RWPE2 (cell line): ENCODE results near the gene SORCS2.
A peak's percentile ranks its signal among the peaks of the same experiment; 100 is the strongest.

Experiments used
- ATAC-seq: fragments of 200-7000 bp; cut with Tn5 transposase; 3 replicates; pipeline ENCODE4 v1.9.1; 2021; ENCODE audit warnings: low read depth
- DNase-seq: peaks from one replicate; pipeline ENCODE4 v3.0.0-alpha.2; 2020; ENCODE audit warnings: low spot score
- H3K27ac ChIP-seq: fragments of 450-650 bp; 2 replicates; pipeline ENCODE4 v1.5.1; 2017; ENCODE audit warnings: mild to moderate bottlenecking; ENCODE audit not compliant: poor library complexity, severe bottlenecking
- H3K27me3 ChIP-seq: fragments of 250-450 bp; sonication (Bioruptor Pico); 2 replicates; pipeline ENCODE4 v1.5.1; 2021; ENCODE audit warnings: mild to moderate bottlenecking, moderate library complexity; ENCODE audit not compliant: insufficient read depth, poor library complexity, severe bottlenecking
- H3K36me3 ChIP-seq: fragments of 250-450 bp; sonication (Bioruptor Pico); 2 replicates; pipeline ENCODE4 v1.5.1; 2020; ENCODE audit warnings: low read depth, mild to moderate bottlenecking, moderate library complexity
- H3K4me1 ChIP-seq: fragments of 250-450 bp; sonication (Bioruptor Pico); 2 replicates; pipeline ENCODE4 v1.5.1; 2021; ENCODE audit warnings: mild to moderate bottlenecking, moderate library complexity; ENCODE audit not compliant: insufficient read depth, poor library complexity, severe bottlenecking
- H3K4me3 ChIP-seq: fragments of 250-450 bp; sonication (Bioruptor Pico); 2 replicates; pipeline ENCODE4 v1.5.1; 2021; ENCODE audit warnings: mild to moderate bottlenecking, moderate library complexity; ENCODE audit not compliant: severe bottlenecking
- H3K9me3 ChIP-seq: fragments of 250-450 bp; sonication (Bioruptor Pico); 2 replicates; pipeline ENCODE4 v1.5.1; 2021; ENCODE audit warnings: mild to moderate bottlenecking, moderate library complexity; ENCODE audit not compliant: severe bottlenecking
- TF ChIP-seq, protein P1 (sequence below): fragments of 450-650 bp; IDR thresholded peaks from one replicate; pipeline ENCODE4 v1.5.1; 2017; ENCODE audit warnings: mild to moderate bottlenecking, moderate library complexity; ENCODE audit not compliant: poor library complexity, severe bottlenecking

SORCS2 gene

DNA sequence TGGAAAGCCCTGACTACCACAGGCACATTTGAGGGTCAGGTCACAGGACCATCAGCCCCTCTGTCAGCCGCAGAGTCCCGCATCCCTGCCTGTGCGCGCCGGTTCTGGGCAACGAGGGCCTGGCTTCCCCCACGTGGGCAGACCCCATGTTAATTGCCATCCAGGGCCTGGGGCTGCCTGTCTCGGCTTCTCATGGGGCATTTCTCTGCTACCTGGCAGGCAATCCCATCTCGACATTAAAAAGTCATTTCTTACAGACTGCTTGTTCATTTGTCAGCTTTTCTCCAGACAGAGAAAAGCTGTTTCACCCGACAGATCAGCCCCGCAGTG is 45.6 kb upstream of the SORCS2 start:
- DNase-seq (no peak), ATAC-seq (no peak)
- Histone ChIP-seq H3K36me3 (no peaks in the 10 kb centered on the region), H3K4me1 (no peaks in the 10 kb centered on the region), H3K9me3 (no peaks in the 10 kb centered on the region), H3K27me3 (no peaks in the 10 kb centered on the region), H3K27ac (no peak overlapping the region), H3K4me3 (no peak overlapping the region)
- TF ChIP-seq, protein P1, sequence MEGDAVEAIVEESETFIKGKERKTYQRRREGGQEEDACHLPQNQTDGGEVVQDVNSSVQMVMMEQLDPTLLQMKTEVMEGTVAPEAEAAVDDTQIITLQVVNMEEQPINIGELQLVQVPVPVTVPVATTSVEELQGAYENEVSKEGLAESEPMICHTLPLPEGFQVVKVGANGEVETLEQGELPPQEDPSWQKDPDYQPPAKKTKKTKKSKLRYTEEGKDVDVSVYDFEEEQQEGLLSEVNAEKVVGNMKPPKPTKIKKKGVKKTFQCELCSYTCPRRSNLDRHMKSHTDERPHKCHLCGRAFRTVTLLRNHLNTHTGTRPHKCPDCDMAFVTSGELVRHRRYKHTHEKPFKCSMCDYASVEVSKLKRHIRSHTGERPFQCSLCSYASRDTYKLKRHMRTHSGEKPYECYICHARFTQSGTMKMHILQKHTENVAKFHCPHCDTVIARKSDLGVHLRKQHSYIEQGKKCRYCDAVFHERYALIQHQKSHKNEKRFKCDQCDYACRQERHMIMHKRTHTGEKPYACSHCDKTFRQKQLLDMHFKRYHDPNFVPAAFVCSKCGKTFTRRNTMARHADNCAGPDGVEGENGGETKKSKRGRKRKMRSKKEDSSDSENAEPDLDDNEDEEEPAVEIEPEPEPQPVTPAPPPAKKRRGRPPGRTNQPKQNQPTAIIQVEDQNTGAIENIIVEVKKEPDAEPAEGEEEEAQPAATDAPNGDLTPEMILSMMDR = no peak

DNA sequence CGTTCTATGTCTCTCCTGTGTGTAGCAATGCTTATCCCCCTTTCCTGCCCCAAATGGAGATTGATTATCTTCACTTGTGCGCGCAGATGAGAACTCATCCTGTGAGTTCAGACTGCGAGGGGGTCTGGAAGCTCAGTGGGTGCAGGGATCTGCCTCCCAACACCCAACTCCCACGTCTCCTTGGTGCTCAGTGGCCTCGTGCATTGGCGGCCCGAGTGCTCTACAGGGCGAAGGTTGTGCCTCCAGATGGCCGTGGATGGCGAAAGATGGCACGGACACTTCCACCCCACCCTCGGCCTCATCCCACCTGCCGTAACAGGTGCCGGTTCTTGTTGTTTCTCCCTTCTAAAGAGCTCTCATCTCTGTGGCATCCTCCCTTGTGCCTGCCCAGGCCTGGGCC is 45.1 kb upstream of the SORCS2 start:
- H3K27me3 ChIP-seq = no peaks in the 10 kb centered on the region
- no peaks in the 10 kb centered on the region for H3K9me3 ChIP-seq
- H3K36me3 ChIP-seq = no peaks in the 10 kb centered on the region
- no peak for DNase-seq
- no peaks in the 10 kb centered on the region for H3K4me1 ChIP-seq
- TF ChIP-seq, protein P1 = no peak
- no peak overlapping the region for H3K27ac ChIP-seq
- H3K4me3 ChIP-seq = no peak overlapping the region
- no peak for ATAC-seq

DNA sequence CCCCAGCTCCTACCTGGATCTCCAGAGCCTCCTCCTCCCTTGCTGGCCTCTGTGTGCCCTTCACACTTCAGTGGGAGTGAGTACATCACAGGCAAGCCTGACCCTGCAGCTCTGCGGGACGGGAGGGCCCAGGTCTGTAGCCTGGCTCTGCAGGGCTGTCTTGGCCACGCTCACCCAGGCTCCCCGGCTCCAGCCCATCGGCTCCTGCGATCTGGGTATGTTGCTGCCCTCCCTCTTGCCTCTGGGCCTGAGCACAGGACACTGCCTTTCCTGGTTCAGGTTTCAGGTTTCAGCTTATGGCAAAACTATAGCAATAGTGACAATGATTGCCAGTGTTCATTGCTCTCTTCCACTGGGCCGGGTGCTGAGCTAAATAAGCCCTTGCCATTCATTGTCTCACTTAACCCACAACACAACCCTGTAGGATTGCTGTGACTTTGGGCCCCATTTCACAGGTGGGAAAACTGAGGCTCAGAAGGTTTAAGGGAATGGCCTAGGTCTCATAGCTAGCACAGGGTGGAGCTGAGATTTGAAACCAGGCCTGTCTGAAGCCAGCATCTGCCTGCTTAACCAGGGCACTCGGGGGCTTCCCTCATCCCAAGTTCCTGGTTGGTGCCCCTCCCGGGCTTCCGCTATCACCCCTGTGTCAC is 44.6 kb upstream of the SORCS2 start:
- ATAC-seq = 0 out of 3 replicates have a peak, but pooled peaks have one; percentile 22
- no peak for DNase-seq
- no peaks in the 10 kb centered on the region for H3K4me1 ChIP-seq
- H3K27me3 ChIP-seq = no peaks in the 10 kb centered on the region
- H3K9me3 ChIP-seq = no peaks in the 10 kb centered on the region
- H3K36me3 ChIP-seq = no peaks in the 10 kb centered on the region
- no peak overlapping the region for H3K4me3 ChIP-seq
- TF ChIP-seq, protein P1 = no peak
- H3K27ac ChIP-seq = no peak overlapping the region

DNA sequence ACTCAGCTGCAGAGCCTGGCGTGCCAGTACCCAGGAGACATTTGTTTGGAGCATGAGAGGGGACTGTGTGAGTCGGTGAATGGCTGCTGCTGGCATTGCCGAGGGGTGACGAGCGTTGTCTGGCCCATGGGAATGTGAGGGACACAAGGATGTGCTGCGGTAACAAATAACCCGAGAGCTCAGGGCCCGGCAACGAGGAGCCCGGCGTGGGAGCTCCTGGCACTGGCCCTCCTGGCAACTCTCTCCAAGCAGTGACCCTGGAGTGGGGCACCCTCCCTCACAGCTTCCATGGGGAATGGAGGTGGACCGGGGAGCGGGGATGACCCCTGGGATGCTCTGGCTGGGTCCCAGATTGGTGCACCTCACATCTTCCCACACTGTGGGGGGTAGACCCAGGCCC is 44.0 kb upstream of the SORCS2 start:
- H3K27ac ChIP-seq = no peak overlapping the region
- ATAC-seq (no peak), DNase-seq (no peak)
- H3K9me3 ChIP-seq = no peaks in the 10 kb centered on the region
- H3K4me1 ChIP-seq = no peaks in the 10 kb centered on the region
- H3K27me3 ChIP-seq = no peaks in the 10 kb centered on the region
- H3K36me3 ChIP-seq = no peaks in the 10 kb centered on the region
- TF ChIP-seq, protein P1 = no peak
- H3K4me3 ChIP-seq = no peak overlapping the region

DNA sequence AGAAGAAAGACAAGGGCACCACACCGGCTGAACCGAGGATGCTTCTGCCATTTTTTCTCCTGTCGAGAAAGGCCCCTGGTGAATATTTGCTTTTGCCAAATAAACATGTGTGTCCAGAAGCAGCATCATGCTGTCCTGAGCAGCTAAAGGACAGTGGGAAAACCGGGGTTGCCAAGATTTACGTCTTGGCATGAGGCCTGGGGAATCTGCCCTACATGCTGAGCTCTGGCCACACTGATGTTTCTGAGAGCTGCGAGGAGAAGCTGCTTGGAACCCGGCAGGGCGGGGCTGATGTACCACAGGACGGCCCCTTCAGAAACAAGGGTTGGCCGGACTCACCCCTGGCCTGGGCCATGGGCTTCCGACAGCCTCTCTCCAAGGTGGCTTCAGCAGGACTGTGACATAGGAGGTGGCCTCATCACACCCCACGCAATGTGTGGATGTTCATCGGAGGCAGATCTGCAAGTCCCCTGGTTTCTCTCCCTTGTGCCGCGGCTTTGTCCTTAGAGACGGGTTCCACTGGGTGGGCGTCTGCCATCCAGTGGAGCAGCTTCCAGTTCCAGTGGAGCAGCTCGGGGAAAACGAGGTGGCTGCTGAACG is 42.2 kb upstream of the SORCS2 start:
- H3K27me3 ChIP-seq = no peaks in the 10 kb centered on the region
- H3K4me3 ChIP-seq = no peak overlapping the region
- ATAC-seq (no peak), DNase-seq (no peak)
- TF ChIP-seq, protein P1 = no peak
- no peak overlapping the region for H3K27ac ChIP-seq
- H3K36me3 ChIP-seq = no peaks in the 10 kb centered on the region
- H3K4me1 ChIP-seq = no peaks in the 10 kb centered on the region
- H3K9me3 ChIP-seq = no peaks in the 10 kb centered on the region
